Endothelial cell of umbilical vein (primary cell): Measurements from ENCODE around the gene CCL1. TPM values are rescaled to one million over a fixed set of nuclear protein-coding genes. Genes with fewer than 3 reads are reported as not detected.

ENCODE experiments used
- BruUV-seq: library from RNA; stranded (reverse); fragments of 400-500 nt; replicated peaks from 2 replicates; lab custom pipeline; 2021; lab: Mats Ljungman, UMichigan
- CTCF ChIA-PET: fragments of 300-600, 350-600 bp; sonication (Branson Sonifier 250); formaldehyde crosslinking; loops from one replicate; lab custom pipeline; 2021; ENCODE audit warnings: antibody characterized with exemption, inconsistent platforms; lab: Charles Lee
- POLR2A ChIA-PET: fragments of 300-600, 350-600 bp; sonication (Branson Sonifier 250); formaldehyde crosslinking; loops from one replicate; lab custom pipeline; 2021; ENCODE audit warnings: antibody characterized with exemption, inconsistent platforms; lab: Charles Lee
- DNase-seq: peaks from one replicate; pipeline ENCODE4 v3.0.0-alpha.2; 2011; ENCODE audit warnings: low read depth, low spot score
- FAIRE-seq: peaks from 2 replicates; lab custom pipeline; 2011; peaks lifted over from hg19 to GRCh38; lab: Jason Lieb, UNC
- H2AFZ ChIP-seq: 2 replicates; pipeline ENCODE4 v1.6.0; 2012; ENCODE audit warnings: low read depth, low read length, control low read depth, inconsistent platforms
- H3K27ac ChIP-seq: 2 replicates; pipeline ENCODE4 v1.5.1; 2011; ENCODE audit warnings: low read depth, mild to moderate bottlenecking, control low read depth, low read length, moderate library complexity; ENCODE audit not compliant: insufficient read depth
- H3K27me3 ChIP-seq, 2 experiments: 2 replicates each; pipeline versions ENCODE4 v1.6.0 to v1.6.1; 2011; ENCODE audit warnings: low read length in 2 of 2, mixed read lengths in 1 of 2; ENCODE audit not compliant: control insufficient read depth in 2 of 2, insufficient read depth in 2 of 2
- H3K36me3 ChIP-seq, 2 experiments: 2 replicates in 1 of 2; 3 replicates in 1 of 2; pipeline ENCODE4 v1.5.1; 2011; ENCODE audit warnings: low read length in 2 of 2, mild to moderate bottlenecking in 1 of 2, moderate library complexity in 1 of 2; ENCODE audit not compliant: control insufficient read depth in 2 of 2, insufficient read depth in 2 of 2; ENCODE audit errors: extremely low read depth in 1 of 2
- H3K4me1 ChIP-seq: 3 replicates; pipeline ENCODE4 v1.5.1; 2011; ENCODE audit warnings: mild to moderate bottlenecking, low read length; ENCODE audit not compliant: control insufficient read depth, insufficient read depth; ENCODE audit errors: extremely low read depth
- H3K4me2 ChIP-seq: 2 replicates; pipeline ENCODE4 v1.6.1; 2011; ENCODE audit warnings: low read length, control low read depth, mixed read lengths; ENCODE audit not compliant: insufficient read depth
- H3K4me3 ChIP-seq, 3 experiments: fragments of 200-600 bp in 1 of 3; sonication (generic), shearing (Covaris generic) in 1 of 3; replicated peaks in 1 of 3; 2 replicates each; pipeline ENCODE4 v1.5.1; 2011 to 2016; ENCODE audit warnings: control low read depth in 3 of 3, low read length in 3 of 3, mild to moderate bottlenecking in 2 of 3, inconsistent platforms in 1 of 3, low read depth in 1 of 3, moderate library complexity in 1 of 3; ENCODE audit not compliant: insufficient read depth in 1 of 3
- H3K79me2 ChIP-seq: 2 replicates; pipeline ENCODE4 v1.6.0; 2012; ENCODE audit warnings: low read length, inconsistent platforms; ENCODE audit not compliant: control insufficient read depth, insufficient read depth
- H3K9ac ChIP-seq: replicated peaks from 2 replicates; pipeline ENCODE3; 2011; ENCODE audit warnings: low read length, control low read depth; ENCODE audit not compliant: insufficient read depth; ENCODE audit errors: extremely low read depth
- H3K9me1 ChIP-seq: replicated peaks from 3 replicates; pipeline ENCODE4 v1.6.0; 2011; ENCODE audit warnings: mild to moderate bottlenecking, low read length; ENCODE audit not compliant: control insufficient read depth, insufficient read depth; ENCODE audit errors: extremely low read depth
- H3K9me3 ChIP-seq: replicated peaks from 2 replicates; pipeline ENCODE4 v1.5.1; 2012; ENCODE audit warnings: low read length, inconsistent platforms; ENCODE audit not compliant: control insufficient read depth, insufficient read depth
- H4K20me1 ChIP-seq: replicated peaks from 2 replicates; pipeline ENCODE3; 2011; ENCODE audit warnings: mild to moderate bottlenecking, low read length; ENCODE audit not compliant: control insufficient read depth, insufficient read depth; ENCODE audit errors: extremely low read depth
- EZH2 ChIP-seq: IDR thresholded peaks from 2 replicates; pipeline ENCODE4 v1.6.1; 2012; ENCODE audit warnings: borderline replicate concordance, low read depth, mild to moderate bottlenecking, moderate library complexity, low read length, inconsistent platforms; ENCODE audit not compliant: severe bottlenecking
- FOS ChIP-seq: IDR thresholded peaks from 2 replicates; pipeline ENCODE4 v1.6.1; 2011; ENCODE audit warnings: mild to moderate bottlenecking, low read length, moderate library complexity, borderline replicate concordance; ENCODE audit not compliant: insufficient read depth
- GATA2 ChIP-seq: IDR thresholded peaks from 2 replicates; pipeline ENCODE4 v1.7.0; 2011; ENCODE audit warnings: low read depth, mild to moderate bottlenecking, moderate library complexity, mixed read lengths, low read length; ENCODE audit not compliant: insufficient read length, insufficient read depth
- MYC ChIP-seq: IDR thresholded peaks from one replicate; pipeline ENCODE4 v1.6.1; 2011; ENCODE audit warnings: mild to moderate bottlenecking, low read depth, low read length
- POLR2A ChIP-seq: IDR thresholded peaks from 2 replicates; pipeline ENCODE4 v1.6.1; 2012; ENCODE audit warnings: low read depth, mild to moderate bottlenecking, control low read depth, low read length
- POLR2AphosphoS5 ChIP-seq: IDR thresholded peaks from 2 replicates; pipeline ENCODE4 v1.6.1; 2012; ENCODE audit warnings: low read depth, mild to moderate bottlenecking, control low read depth, low read length, moderate library complexity; ENCODE audit not compliant: insufficient read depth
- dilution Hi-C: fragments of 300-500 bp; cut with MboI; formaldehyde crosslinking; loops from one replicate; pipeline ENCODE4 v1.15.0; 2019; ENCODE audit warnings: low sequenced_read_pairs; ENCODE audit not compliant: extremely low pct_ligation_motif_present
- intact Hi-C: fragments of 100-400 bp; cut with micrococcal nuclease; formaldehyde crosslinking; loops from one replicate; pipeline ENCODE4 v1.10.0; 2022
- polyA plus RNA-seq, 4 experiments: library from polyadenylated mRNA; depleted of rRNA in 3 of 4; stranded (reverse) in 3 of 4; unstranded in 1 of 4; fragments of >200 nt; gene quantifications; 2 replicates each; pipeline versions ENCODE4 v1.2.1 to v1.2.3, GENCODE V29; 2011 to 2012; ENCODE audit warnings: missing spikeins in 1 of 4
- total RNA-seq: library from RNA; stranded (reverse); gene quantifications from 2 replicates; pipeline ENCODE4 v1.2.3, GENCODE V29; 2021
- TF ChIP-seq, protein P1 (sequence below), 2 donors: IDR thresholded peaks; 1 replicate in 1 of 2; 2 replicates in 1 of 2; pipeline ENCODE4 v1.5.1; 2011; ENCODE audit warnings: low read length in 2 of 2, mild to moderate bottlenecking in 2 of 2, moderate library complexity in 2 of 2, control low read depth in 1 of 2, inconsistent platforms in 1 of 2, low read depth in 1 of 2; ENCODE audit not compliant: insufficient read depth in 1 of 2; ENCODE audit errors: extremely low read depth in 1 of 2
- TF ChIP-seq, protein P2 (sequence below): IDR thresholded peaks from 2 replicates; pipeline ENCODE4 v1.6.1; 2011; ENCODE audit not compliant: insufficient read depth, insufficient read length

The CCL1 gene
- total and polyA plus RNA-seq, 2 donors (not counting 3 experiments of a cell fraction or from before 2014, with no cell fraction given) = not detected

DNA sequence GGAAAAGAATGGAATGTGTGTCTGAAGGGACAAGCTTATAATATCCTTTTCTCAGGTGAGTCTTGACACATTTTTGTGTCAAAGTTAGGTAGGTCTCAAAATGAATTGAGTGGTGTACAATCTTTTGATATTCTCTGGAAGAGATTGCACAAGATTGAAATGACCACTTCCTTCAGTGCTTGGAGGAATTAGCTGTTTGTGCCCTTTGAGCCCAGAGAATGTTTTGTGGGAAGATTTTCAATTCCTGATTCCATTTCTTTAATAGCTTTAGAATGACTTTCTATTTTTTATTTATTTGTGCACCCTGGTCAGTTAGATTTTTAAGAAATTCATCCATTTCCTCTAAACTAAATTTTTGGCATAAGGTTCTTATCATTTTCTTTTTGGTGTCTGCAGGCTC is 8.4 kb downstream of the CCL1 start:
- H3K4me1 ChIP-seq = no peaks in the 10 kb centered on the region
- CTCF ChIA-PET = interaction anchor here (0.5 to 13.6 kb wide), 9 partner anchors 8 to 1185 kb away, joined by 3 to 561 read pairs (median 3); no protein-coding TSS in a partner anchor
- H3K27me3 ChIP-seq = peaks cover 2 to 3% of the 10 kb centered on the region in 2 experiments
- no TSS peak for BruUV-seq
- H2AFZ ChIP-seq = no peak overlapping the region
- intact Hi-C loops (no loop called here), dilution Hi-C loops (no loop called here)
- DNase-seq (no peak), FAIRE-seq (no peak)
- no peak overlapping the region for H3K27ac ChIP-seq
- no peaks in the 10 kb centered on the region for H4K20me1 ChIP-seq
- H3K9me3 ChIP-seq = no peaks in the 10 kb centered on the region
- no peaks in the 10 kb centered on the region for H3K36me3 ChIP-seq
- POLR2A ChIA-PET = no interaction called here
- H3K4me2 ChIP-seq = no peak overlapping the region
- H3K79me2 ChIP-seq = no peaks in the 10 kb centered on the region
- H3K4me3 ChIP-seq = no peak overlapping the region
- H3K9ac ChIP-seq = no peak overlapping the region
- no peaks in the 10 kb centered on the region for H3K9me1 ChIP-seq
- TF ChIP-seq MYC (no peak), FOS (no peak), POLR2AphosphoS5 (no peak), EZH2 (no peak), GATA2 (no peak), POLR2A (no peak)

DNA sequence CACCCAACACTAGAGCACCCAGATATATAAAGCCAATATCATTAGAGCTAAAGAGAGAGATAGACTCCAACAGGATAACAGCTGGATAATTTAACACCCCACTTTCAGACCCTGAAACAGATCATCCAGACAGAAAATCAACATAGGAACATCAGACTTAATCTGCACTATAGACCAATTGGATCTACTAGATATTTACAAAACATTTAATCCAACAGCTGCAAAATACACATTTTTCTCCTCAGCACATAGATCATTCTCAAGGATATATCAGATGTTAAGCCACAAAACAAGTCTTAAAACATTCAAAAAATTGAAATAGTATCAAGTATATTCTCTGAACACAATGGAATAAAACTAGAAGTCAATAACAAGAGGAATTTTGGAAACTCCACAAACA is 10.8 kb downstream of the CCL1 start:
- Histone ChIP-seq H4K20me1 (no peaks in the 10 kb centered on the region), H3K9me1 (no peaks in the 10 kb centered on the region), H3K36me3 (no peaks in the 10 kb centered on the region), H3K4me1 (no peaks in the 10 kb centered on the region), H3K9me3 (no peaks in the 10 kb centered on the region), H3K27me3 (peaks cover 4 to 6% of the 10 kb centered on the region in 2 experiments), H3K4me3 (no peak overlapping the region), H3K9ac (no peak overlapping the region), H3K79me2 (no peaks in the 10 kb centered on the region), H3K27ac (no peak overlapping the region), H3K4me2 (no peak overlapping the region), H2AFZ (no peak overlapping the region)
- FAIRE-seq (no peak), DNase-seq (no peak)
- TF ChIP-seq, protein P1, sequence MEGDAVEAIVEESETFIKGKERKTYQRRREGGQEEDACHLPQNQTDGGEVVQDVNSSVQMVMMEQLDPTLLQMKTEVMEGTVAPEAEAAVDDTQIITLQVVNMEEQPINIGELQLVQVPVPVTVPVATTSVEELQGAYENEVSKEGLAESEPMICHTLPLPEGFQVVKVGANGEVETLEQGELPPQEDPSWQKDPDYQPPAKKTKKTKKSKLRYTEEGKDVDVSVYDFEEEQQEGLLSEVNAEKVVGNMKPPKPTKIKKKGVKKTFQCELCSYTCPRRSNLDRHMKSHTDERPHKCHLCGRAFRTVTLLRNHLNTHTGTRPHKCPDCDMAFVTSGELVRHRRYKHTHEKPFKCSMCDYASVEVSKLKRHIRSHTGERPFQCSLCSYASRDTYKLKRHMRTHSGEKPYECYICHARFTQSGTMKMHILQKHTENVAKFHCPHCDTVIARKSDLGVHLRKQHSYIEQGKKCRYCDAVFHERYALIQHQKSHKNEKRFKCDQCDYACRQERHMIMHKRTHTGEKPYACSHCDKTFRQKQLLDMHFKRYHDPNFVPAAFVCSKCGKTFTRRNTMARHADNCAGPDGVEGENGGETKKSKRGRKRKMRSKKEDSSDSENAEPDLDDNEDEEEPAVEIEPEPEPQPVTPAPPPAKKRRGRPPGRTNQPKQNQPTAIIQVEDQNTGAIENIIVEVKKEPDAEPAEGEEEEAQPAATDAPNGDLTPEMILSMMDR (IDR thresholded peaks at IDR 0.05; ENCODE audit: extremely low read depth in 1 of 2, insufficient read depth in 1 of 2, low read depth in 1 of 2, low read length in 2 of 2) = no peak
- TF ChIP-seq, protein P2, sequence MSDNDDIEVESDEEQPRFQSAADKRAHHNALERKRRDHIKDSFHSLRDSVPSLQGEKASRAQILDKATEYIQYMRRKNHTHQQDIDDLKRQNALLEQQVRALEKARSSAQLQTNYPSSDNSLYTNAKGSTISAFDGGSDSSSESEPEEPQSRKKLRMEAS = no peak
- TF ChIP-seq GATA2 = no peak
- no peak for TF ChIP-seq POLR2AphosphoS5
- TF ChIP-seq MYC = no peak
- dilution Hi-C loops = no loop called here
- intact Hi-C loops = no loop called here
- BruUV-seq = no TSS peak
- CTCF ChIA-PET = interaction anchor here (5.7 to 13.6 kb wide), 2 partner anchors 9 to 149 kb away, joined by 30 to 561 read pairs; no protein-coding TSS in a partner anchor
- POLR2A ChIA-PET = no interaction called here
